ENCODE results near the gene SPACDR. TPM values are rescaled to one million over a fixed set of nuclear protein-coding genes. Genes with fewer than 3 reads are reported as not detected.
"Not testable (repeated sequence)": the region's sequence is repeated elsewhere in the genome, so short reads cannot be mapped to it uniquely, and the experiment has no call there.

The SPACDR gene
- total RNA-seq, 6 experiments from 2014 or later = 0.66 to 1.6 (median 1.0) TPM

DNA sequence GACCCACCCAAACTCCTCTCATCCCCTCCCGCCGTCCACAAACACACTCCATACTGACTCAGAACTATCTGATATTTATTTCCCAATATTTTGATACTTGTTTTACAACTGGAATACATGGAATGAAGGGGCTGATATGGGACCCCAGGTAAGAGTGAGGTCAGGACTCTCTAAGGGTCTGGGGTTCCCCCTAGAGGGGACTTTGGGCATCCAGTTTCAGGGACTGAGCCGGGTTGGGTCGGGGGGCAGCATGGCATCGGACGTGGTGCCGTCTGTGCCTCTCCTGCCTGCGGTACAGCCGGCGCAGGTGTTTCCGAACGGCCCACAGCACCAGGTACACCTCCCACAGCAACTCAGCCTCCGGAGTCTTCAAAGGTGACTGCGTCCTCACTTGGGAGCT, 7.5 kb downstream of the SPACDR start:
- H3K27me3 Mint-ChIP-seq (ENCODE audit: insufficient read depth) = no peaks in the 10 kb centered on the region; the same call in 1 of the 2 replicates
- H3K9me3 Mint-ChIP-seq = no peaks in the 10 kb centered on the region
- H3K4me3 Mint-ChIP-seq = no peak overlapping the region
- no peaks in the 10 kb centered on the region for H3K36me3 Mint-ChIP-seq (ENCODE audit: low read depth)
- no peak for DNase-seq
- no peak overlapping the region for H3K27ac Mint-ChIP-seq
- H3K4me1 Mint-ChIP-seq (ENCODE audit: low read depth) = no peaks in the 10 kb centered on the region; the same call in 1 of the 2 replicates
- TF ChIP-seq, protein P1, sequence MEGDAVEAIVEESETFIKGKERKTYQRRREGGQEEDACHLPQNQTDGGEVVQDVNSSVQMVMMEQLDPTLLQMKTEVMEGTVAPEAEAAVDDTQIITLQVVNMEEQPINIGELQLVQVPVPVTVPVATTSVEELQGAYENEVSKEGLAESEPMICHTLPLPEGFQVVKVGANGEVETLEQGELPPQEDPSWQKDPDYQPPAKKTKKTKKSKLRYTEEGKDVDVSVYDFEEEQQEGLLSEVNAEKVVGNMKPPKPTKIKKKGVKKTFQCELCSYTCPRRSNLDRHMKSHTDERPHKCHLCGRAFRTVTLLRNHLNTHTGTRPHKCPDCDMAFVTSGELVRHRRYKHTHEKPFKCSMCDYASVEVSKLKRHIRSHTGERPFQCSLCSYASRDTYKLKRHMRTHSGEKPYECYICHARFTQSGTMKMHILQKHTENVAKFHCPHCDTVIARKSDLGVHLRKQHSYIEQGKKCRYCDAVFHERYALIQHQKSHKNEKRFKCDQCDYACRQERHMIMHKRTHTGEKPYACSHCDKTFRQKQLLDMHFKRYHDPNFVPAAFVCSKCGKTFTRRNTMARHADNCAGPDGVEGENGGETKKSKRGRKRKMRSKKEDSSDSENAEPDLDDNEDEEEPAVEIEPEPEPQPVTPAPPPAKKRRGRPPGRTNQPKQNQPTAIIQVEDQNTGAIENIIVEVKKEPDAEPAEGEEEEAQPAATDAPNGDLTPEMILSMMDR (IDR thresholded peaks at IDR 0.05) = 0 out of 2 replicates have a peak, but pooled peaks have one; percentile 8

DNA sequence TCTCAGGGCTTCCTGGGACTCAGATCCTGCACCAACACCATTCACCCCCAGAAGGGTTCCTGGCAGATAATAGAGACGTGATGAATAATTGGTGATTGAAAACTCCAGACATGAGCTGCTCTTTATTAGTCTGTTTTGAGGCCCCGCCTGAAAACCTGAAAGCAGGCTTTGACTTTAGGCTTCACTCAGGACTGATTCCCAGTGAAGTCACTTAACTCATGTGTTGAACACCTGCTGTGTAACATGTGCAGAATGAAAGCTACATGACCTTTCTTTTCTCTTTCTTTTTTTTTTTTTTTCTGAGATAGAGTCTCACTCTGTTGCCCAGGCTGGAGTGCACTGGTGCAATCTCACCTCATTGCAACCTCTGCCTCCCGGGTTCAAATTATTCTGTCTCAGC, 8.9 kb downstream of the SPACDR start:
- H3K36me3 Mint-ChIP-seq (ENCODE audit: low read depth) = no peaks in the 10 kb centered on the region
- no peak overlapping the region for H3K4me3 Mint-ChIP-seq
- no peak overlapping the region for H3K27ac Mint-ChIP-seq
- no peak for DNase-seq
- TF ChIP-seq, protein P1 (IDR thresholded peaks at IDR 0.05) = no peak
- H3K4me1 Mint-ChIP-seq (ENCODE audit: low read depth) = peaks cover 6% of the 10 kb centered on the region; the same call in 1 of the 2 replicates
- no peaks in the 10 kb centered on the region for H3K9me3 Mint-ChIP-seq
- no peaks in the 10 kb centered on the region for H3K27me3 Mint-ChIP-seq (ENCODE audit: insufficient read depth)

DNA sequence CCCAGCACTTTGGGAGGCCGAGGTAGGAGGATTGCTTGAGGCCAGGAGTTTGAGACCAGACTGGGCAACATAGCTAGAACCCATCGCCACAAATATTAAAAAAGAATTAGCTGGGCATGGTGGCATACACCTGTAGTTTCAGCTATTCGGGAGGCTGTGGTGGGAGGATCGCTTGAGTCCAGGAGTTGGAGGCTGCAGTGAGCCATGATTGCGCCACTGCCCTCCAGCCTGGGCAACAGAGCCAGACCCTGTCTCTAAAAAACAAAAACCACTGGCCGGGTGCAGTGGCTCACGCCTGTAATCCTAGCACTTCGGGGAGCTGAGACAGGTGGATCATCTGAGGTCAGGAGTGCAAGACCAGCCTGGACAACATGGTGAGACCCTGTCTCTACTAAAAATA, 10.2 kb downstream of the SPACDR start:
- H3K9me3 Mint-ChIP-seq; H3K27me3 Mint-ChIP-seq (ENCODE audit: insufficient read depth); H3K27ac Mint-ChIP-seq; H3K4me3 Mint-ChIP-seq; H3K4me1 Mint-ChIP-seq (ENCODE audit: low read depth); DNase-seq; H3K36me3 Mint-ChIP-seq (ENCODE audit: low read depth): not testable (repeated sequence)

DNA sequence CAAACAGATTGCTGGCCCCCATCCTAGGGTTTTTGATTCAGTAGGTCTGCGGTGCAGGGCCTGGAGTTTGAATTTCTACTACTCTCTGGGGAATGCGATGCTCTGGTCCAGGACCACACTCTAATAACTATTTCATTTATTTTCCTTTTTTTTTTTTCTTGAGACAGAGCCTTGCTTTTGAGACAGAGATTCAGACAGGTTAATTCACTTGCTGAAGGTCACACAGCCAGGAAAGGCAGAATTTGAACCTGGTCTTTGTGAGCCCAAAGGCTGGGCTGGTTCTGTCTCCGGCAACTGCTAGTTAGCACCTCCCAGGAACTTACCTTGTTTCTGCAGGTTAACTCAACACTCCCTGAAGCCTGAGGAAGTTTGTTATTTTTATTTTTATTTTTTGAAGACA, 11.5 kb downstream of the SPACDR start:
- H3K4me3 Mint-ChIP-seq = no peak overlapping the region
- no peaks in the 10 kb centered on the region for H3K27me3 Mint-ChIP-seq (ENCODE audit: insufficient read depth)
- no peak overlapping the region for H3K27ac Mint-ChIP-seq

DNA sequence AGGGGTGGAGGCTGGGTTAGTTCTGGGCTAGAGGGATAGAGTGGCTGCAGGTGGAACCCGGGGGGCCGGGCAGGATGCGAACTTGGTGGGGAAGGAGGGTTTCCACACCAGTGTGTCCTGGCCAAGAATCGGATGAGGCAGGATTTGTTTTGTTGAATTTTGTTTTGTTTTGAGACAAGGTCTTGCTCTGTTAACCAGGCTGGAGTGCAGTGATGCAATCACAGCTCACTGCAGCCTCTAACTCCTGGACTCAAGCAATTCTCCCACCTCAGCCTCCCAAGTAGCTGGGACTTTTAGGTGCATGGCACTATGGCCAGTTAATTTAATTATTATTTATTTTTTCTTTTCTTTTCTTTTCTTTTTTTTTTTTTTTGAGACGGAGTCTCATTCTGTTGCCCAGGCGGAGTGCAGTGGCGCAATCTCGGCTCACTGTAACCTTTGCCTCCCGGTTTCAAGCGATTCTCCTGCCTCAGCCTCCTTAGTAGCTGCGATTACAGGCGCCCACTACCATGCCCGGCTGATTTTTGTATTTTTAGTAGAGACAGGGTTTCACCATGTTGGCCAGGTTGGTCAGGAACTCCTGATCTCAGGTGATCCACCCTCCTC, 14.8 kb downstream of the SPACDR start:
- H3K9me3 Mint-ChIP-seq = no peaks in the 10 kb centered on the region
- no peak overlapping the region for H3K27ac Mint-ChIP-seq
- H3K27me3 Mint-ChIP-seq (ENCODE audit: insufficient read depth) = peaks cover 2% of the 10 kb centered on the region; the same call in 1 of the 2 replicates
- no peak overlapping the region for H3K4me3 Mint-ChIP-seq
- TF ChIP-seq, protein P1 (IDR thresholded peaks at IDR 0.05) = no peak
- peaks cover 25% of the 10 kb centered on the region for H3K4me1 Mint-ChIP-seq (ENCODE audit: low read depth)
- DNase-seq = no peak
- H3K36me3 Mint-ChIP-seq (ENCODE audit: low read depth) = no peaks in the 10 kb centered on the region

More for the DNA sequence above, 11.5 kb downstream of the SPACDR start:
- Mint-ChIP-seq H3K9me3 (no peaks in the 10 kb centered on the region), H3K36me3 (ENCODE audit: low read depth) (no peaks in the 10 kb centered on the region), H3K4me1 (ENCODE audit: low read depth) (peaks cover 6% of the 10 kb centered on the region; the same call in 1 of the 2 replicates)
- TF ChIP-seq, protein P1 (IDR thresholded peaks at IDR 0.05) = no peak
- DNase-seq = no peak

DNA sequence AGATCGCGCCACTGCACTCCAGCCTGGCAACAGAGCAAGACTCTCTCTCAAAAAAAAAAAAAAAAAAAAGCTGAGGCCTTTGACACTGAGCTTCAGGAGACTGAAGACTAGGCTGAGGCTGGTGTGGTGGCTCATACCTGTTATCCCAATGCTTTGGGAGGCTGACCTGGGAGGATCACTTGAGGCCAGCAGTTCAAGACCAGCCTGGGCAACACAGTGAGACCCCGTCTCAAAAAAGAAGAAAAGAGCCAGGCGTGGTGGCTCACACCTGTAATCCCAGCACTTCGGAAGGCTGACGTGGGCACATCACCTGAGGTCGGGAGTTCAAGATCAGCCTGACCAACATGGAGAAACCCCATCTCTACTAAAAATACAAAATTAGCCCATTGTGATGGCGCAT, 16.7 kb downstream of the SPACDR start:
- not testable (repeated sequence) for H3K36me3 Mint-ChIP-seq (ENCODE audit: low read depth); H3K27me3 Mint-ChIP-seq (ENCODE audit: insufficient read depth); H3K9me3 Mint-ChIP-seq; H3K4me3 Mint-ChIP-seq; DNase-seq; H3K27ac Mint-ChIP-seq
- H3K4me1 Mint-ChIP-seq (ENCODE audit: low read depth) = peaks cover 42% of the 10 kb centered on the region
